GM19351 (cell line): ENCODE data around the gene AKAP13.

Source experiments
- ATAC-seq: cut with Tn5 transposase; IDR thresholded peaks from one replicate; pipeline ENCODE4 v1.9.1; 2021; ENCODE audit warnings: mild to moderate bottlenecking, moderate library complexity; ENCODE audit not compliant: unreplicated experiment

AKAP13 gene

DNA sequence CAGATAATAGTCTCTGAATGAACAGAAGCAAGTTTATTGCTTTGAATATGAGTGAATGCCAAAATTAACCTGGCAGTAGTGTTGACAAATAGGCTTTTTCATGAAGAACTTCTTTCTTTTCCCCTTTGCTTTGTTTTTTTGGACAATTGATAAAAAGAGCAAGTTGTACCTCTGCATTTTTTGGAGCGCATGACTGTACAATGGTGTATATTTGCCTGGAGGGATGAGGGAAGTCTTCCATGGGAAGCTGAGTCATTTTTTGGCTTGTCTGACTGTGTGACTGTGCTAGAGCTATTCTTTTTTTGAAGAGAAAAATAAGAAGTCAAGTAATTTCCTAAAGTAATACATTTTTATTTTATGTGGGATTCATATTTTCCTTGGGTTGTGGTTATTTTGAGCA is 227.4 kb downstream of the AKAP13 start:
- no peak for ATAC-seq

DNA sequence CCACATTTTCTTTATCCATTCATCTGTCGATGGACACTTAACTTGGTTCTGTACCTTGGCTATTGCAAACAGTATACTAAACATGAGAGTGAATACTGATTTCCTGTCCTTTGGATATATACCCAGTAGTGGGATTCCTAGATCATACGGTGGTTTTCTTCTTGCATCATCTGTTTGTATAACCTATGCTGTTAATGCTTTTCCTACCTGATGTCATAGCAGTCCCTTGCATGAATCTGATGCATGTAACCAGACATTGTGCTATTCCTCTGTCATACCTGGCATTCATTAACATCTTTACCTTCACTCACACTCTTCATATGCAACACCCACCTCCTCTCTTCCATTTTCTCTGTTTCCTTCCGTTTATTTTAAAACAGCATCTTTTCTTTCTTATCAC is 229.1 kb downstream of the AKAP13 start:
- no peak for ATAC-seq

GRCh38 chr15:85611361-85611760 is 231.0 kb downstream of the AKAP13 start:
- no peak for ATAC-seq

DNA sequence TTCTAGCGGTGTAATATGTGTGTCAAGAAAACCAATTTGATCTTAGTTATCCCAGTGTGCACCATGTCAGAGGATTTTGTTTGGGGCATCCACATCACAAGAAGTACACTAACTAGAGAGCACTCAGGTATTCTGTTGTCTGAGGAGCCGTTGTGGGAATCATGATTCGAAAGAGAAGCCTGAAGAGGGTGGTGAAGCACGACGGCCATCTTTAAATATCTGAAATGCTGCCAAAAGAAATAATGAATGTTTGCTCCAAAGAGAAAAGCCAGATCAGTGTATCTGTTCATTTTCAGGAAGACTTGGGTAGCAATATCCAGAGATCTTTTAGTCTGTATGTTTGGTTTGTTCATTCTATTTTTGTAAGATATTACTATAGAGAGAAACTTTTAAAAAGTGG is 233.7 kb downstream of the AKAP13 start:
- no peak for ATAC-seq

DNA sequence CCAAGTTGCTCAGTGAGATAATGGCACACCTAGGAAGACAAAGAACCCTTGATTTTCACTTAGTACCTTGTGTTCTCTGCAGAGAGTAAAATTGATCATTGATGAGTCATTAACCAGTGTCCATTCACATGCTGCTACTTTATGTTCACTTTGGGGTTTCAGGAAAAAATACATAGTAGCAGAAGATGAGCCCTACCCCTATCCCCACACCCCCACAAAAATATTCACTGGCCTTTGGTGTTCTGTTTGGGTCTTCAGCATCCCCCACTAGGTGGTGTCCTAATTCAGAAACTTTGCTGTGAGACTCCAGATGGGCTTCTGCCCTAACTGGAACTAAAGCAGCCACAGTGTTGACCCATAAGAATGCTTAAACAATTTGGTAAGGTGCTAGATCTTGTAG is 235.5 kb downstream of the AKAP13 start:
- peak; percentile 63 for ATAC-seq

- no peak for ATAC-seq
Measured at GRCh38 chr15:85616549-85617110, 236.2 kb downstream of the AKAP13 start.

DNA sequence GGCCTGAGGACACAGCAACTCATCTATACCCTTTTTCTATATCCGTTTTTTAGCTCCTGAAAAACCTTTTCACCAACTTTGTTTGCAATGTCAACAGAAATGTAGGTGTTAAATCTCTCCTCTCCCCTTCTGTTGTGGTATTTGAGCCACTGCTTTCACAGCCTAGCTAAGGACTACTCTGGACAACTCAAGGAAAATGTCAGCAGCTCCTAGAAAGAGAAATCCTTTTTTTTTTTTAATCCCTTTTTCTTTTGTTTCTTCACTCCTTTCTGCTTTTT is 237.8 kb downstream of the AKAP13 start:
- no peak for ATAC-seq

GRCh38 chr15:85618956-85619491 is 238.6 kb downstream of the AKAP13 start:
- ATAC-seq, result peak; percentile 87

GRCh38 chr15:85619992-85620689 is 239.7 kb downstream of the AKAP13 start:
- ATAC-seq, result no peak

DNA sequence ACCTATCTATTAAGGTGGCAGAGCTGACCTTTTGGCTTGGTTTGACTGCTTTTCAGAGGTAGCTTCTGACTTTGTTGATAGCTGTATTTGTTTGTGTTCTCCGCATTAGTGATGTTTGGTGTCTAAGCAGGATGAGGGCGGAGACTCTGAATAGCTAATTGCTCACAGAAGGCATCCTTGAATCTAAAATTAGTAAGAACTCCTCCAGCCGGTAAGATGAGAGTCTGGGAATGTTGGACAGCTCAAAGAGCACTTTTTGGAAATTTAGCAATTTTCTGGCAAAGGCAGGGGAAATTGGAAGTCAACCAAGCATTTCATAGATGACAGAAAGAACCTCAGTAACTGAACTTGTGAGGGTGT is 240.3 kb downstream of the AKAP13 start:
- ATAC-seq, result no peak

- no peak for ATAC-seq
Measured at GRCh38 chr15:85621094-85621493, 240.7 kb downstream of the AKAP13 start.

GRCh38 chr15:85622221-85622831 is 241.9 kb downstream of the AKAP13 start:
- ATAC-seq, result no peak

DNA sequence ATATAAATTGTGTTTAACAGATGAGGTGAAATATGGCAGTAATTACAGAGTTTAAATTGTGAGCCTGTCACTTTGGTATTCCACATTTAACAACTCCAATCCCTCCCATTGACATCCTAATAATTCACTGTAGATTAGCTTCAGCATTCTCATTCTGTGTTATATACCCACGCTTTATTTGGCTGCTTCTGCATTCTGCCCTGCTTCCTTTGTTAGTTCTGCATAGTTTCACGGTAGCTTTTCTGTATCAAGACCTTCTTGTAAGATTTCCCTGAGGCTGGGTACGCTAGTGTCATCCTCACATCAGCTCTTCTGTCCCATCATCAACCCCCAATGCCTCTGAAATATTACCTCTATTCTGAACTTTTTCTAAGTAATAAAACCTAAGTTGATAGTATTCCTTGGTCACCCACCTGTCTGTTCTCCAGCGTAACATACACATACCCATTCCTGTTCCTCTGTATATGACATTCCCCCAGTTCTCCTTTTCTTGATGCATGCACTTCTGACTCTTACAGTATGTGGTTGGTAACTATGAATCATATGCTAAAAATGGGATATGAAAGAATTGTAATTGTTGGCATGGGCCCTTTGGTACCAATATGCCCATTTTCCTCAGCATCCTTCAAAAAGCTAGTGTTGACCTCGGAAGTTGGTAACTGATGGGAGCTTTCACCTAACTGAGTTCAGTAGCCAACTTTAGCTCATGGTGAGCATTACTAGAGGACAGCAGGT is 243.1 kb downstream of the AKAP13 start:
- ATAC-seq, result no peak

DNA sequence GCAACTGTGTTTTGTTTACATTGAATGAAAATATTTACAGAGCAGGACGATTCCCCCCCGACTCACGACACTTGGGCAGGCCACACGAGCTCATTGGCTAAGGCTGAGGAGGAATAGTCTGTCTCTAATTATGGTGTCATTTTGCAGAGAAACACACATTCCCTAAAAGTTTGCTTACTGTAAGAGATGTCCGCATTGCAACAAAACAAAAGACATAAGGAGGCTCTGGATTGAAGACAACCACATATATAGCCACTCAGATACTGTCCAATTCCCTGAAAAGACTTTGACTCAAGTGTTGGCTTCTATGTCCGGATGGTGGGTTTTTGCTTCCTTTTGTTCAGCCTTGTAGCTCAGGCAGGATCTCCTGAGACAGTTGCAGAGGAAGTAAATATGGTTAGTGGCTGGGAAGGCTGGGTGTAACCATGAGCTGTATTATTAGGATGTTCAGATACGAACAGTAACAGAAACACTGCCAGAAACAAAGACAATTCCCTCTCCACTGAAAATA is 243.9 kb downstream of the AKAP13 start:
- no peak for ATAC-seq

- ATAC-seq, result peak; percentile 6
Measured at GRCh38 chr15:85625166-85625830, 244.9 kb downstream of the AKAP13 start.

- ATAC-seq, result peak; percentile 87
Measured at GRCh38 chr15:85625856-85626255, 245.5 kb downstream of the AKAP13 start.

GRCh38 chr15:85627213-85627935 is 247.0 kb downstream of the AKAP13 start:
- ATAC-seq, result no peak

- ATAC-seq, result no peak
Measured at GRCh38 chr15:85630311-85630710, 249.9 kb downstream of the AKAP13 start.

GRCh38 chr15:85631018-85631417 is 250.6 kb downstream of the AKAP13 start:
- ATAC-seq, result no peak

DNA sequence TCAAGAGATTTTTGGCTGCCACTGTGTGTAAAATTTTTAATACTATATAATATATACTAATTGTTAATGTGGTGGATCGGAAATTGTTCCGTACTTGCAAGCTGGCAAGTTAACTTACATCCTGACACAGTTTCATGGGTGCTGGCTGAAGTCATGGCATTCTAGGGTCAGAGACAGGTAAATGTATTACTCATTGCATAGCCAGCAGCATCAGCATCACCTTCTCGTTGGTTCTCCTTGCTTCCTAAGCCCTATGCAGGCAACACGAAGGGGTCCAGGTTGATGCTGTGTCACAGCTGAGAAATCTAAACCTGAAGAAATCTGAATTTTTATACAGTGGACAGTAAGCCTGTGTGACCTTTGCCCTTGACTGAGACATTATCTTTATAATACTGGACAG is 251.6 kb downstream of the AKAP13 start:
- ATAC-seq, result no peak
